Astrocyte of the cerebellum (primary cell): Measurements from ENCODE around the gene HOXA11.

ENCODE experiments used
- DNase-seq: peaks from one replicate; pipeline ENCODE4 v3.0.0-alpha.2; 2011; ENCODE audit warnings: low read depth
- H3K4me3 ChIP-seq: 2 replicates; pipeline ENCODE4 v1.5.1; 2011; ENCODE audit warnings: mild to moderate bottlenecking, low read depth, low read length, moderate library complexity
- in situ Hi-C: cut with HindIII; loops from 2 replicates; pipeline ENCODE4 v1.10.0; 2017; ENCODE audit warnings: low sequenced_read_pairs
- TF ChIP-seq, protein P1 (sequence below): IDR thresholded peaks from 2 replicates; pipeline ENCODE4 v1.5.1; 2012; ENCODE audit warnings: low read length, low read depth, moderate library complexity, mild to moderate bottlenecking; ENCODE audit errors: missing control alignments

The HOXA11 gene

DNA sequence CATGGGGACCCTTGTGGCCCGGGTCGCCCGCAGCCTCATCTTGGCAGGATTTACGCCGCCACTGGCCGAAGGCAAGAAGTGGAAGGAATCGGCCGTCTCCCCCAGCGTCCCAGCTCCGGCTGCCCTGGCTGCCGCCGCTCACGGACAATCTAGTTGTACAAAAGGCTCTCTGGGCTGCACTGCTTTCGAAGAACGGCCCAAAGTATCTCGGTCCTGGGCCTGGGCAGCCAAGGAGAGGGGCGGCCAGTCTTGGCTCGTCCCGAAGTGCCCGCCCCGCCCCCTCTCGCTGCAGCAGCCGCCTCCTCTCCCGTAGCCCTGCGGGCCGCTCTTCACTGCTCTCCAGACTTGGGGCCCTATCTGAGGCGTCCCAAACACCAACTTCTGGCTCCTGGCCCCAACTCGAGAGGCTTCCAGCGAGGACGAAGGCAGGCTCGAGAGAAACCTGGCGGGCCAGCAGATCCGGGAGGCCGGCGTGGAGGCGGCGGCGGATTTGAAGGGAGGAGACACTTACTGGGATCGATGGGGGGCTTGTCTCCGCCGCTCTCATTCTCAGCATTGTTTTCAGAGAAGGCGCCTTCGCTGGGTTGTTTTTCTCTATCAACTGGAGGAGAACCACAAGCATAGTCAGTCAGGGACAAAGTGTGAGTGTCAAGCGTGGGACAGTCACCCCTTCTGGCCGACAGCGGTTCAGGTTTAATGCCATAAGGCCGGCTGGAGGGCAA is 20.5 kb downstream of the HOXA11 start:
- TF ChIP-seq, protein P1, sequence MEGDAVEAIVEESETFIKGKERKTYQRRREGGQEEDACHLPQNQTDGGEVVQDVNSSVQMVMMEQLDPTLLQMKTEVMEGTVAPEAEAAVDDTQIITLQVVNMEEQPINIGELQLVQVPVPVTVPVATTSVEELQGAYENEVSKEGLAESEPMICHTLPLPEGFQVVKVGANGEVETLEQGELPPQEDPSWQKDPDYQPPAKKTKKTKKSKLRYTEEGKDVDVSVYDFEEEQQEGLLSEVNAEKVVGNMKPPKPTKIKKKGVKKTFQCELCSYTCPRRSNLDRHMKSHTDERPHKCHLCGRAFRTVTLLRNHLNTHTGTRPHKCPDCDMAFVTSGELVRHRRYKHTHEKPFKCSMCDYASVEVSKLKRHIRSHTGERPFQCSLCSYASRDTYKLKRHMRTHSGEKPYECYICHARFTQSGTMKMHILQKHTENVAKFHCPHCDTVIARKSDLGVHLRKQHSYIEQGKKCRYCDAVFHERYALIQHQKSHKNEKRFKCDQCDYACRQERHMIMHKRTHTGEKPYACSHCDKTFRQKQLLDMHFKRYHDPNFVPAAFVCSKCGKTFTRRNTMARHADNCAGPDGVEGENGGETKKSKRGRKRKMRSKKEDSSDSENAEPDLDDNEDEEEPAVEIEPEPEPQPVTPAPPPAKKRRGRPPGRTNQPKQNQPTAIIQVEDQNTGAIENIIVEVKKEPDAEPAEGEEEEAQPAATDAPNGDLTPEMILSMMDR = no peak
- H3K4me3 ChIP-seq = no peak overlapping the region
- in situ Hi-C loops = loop anchor here (5.0 to 25.0 kb wide), 2 partner anchors 777 to 1002 kb away; partner anchors contain the start of gene NFE2L3
- DNase-seq = no peak

DNA sequence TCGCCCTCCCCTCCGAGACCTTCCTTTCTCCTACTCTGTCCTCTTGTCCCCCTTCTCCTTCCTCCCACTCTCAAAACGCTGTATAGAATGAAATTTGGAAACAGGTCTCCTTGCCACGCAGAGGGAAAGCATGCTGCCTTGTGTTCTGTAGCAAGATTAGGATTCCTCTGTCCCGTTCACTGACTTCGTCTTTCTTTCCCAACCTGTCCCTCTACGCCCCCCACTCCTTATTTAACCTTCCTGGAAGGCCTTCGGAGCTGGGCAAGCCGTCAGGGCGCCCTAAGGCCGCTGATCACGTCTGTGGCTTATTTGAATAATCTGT is 21.0 kb downstream of the HOXA11 start:
- no peak for DNase-seq
- H3K4me3 ChIP-seq = no peak overlapping the region
- in situ Hi-C loops = loop anchor here (5.0 to 25.0 kb wide), 2 partner anchors 777 to 1002 kb away; partner anchors contain the start of gene NFE2L3
- TF ChIP-seq, protein P1 = no peak

DNA sequence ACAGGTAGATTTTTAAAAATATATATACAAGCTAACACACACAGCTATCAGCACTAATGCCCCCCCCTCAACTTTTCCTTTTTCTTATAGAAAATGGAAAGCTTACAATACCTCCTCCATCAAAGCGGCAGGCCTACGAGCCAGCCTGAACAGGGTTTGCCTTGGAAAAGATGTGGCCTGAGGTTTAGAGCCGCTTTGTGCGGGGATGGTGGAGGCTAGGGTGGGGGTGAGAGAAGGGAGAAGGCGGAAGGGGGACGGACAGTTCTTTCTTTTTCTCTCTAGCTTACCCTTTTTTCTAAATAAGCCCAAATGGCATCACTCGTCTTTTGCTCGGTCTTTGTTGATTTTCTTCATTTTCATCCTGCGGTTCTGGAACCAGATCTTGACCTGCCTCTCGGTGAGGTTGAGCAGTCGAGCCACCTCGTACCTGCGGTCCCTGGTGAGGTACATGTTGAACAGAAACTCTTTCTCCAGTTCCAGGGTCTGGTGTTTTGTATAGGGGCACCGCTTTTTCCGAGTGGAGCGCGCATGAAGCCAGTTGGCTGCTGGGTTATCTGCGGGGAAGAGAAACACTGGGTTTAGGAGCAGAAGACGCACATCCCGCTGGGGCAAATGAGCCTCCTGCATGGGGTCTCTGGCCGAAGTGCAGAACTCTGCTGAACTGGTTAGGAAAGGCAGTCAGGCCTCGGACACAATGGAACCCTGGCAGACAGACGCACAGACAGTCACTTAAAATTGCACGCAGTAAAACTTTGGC is 21.6 kb downstream of the HOXA11 start:
- in situ Hi-C loops = loop anchor here (5.0 to 25.0 kb wide), 2 partner anchors 776 to 1001 kb away; partner anchors contain the start of gene NFE2L3
- DNase-seq = no peak
- H3K4me3 ChIP-seq = no peak overlapping the region
- TF ChIP-seq, protein P1 = no peak

DNA sequence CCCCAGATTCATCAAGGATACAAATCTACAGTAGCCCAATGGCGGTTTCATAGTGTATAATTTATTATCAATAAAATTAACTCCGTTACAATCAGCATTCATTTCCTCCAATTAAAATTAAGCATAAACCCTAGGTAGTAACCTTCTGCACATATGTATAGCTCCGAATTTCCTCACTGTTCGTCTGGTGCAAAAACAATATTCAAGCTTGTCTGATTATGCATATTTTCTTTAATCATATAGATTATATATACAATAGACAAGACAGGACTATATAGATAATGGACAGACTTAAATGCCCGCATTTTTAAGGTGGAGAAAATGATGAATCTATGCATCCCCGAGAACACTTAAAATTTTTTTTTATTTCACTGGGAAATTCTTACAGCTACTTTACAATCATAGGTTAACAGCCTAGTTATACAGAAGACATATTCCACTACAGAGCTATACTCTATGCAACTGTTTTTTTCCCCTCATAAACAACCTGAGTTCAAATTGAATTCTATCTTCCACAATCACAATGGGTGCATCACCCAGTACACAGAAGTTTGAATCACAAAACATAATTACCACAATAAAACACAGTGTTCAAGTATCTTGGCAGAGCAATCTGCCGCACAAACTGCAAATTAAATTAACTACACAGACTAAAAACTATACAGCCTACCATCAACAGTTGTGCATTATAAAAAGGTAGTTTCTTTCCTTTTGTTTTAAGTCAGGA is 22.3 kb downstream of the HOXA11 start:
- in situ Hi-C loops = loop anchor here (5.0 to 25.0 kb wide), 2 partner anchors 775 to 1000 kb away; partner anchors contain the start of gene NFE2L3
- no peak overlapping the region for H3K4me3 ChIP-seq
- DNase-seq = no peak
- TF ChIP-seq, protein P1 = no peak

DNA sequence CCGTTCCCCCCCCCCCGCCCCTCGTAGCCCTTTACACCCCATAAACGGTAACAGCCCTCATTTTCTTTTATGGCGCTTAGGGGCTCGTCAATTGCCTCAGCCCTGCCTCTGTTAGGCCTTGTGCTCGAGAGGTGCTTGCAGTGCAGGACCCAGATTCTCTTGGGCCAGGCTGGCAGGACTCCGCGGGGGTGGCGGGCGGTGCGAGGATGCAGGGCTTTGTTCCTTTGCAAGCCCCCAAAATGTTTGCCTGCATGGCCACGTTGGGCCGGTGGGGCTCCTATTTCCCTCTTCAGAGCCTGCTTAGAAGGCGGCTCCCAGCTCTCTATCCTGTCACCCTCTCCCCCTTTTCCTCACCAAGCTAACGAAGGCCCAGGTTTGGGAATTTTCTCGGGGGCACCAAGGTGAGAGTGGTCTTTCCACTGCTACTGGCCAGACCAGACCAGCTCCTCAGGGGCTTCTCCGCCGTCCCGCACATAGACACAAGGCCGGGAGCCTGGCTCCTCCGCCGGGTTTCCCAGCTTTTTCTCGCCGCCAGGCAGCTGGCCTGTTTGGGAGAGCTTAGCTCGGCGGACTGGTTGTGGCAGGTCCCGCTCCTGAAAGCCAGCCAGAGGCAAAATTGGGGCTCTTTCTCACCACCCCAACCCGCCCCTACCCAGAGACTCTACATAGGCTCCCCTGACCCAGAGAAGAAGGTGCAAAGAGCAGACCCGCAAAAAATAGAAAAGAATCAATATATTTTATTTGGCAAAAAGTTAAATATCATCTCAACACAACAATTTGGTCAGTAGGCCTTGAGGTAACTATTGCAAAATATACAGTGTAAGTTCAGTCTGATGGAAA is 23.1 kb downstream of the HOXA11 start:
- in situ Hi-C loops = loop anchor here (5.0 to 25.0 kb wide), 2 partner anchors 775 to 1000 kb away; partner anchors contain the start of gene NFE2L3

More for the DNA sequence above, 23.1 kb downstream of the HOXA11 start:
- TF ChIP-seq, protein P1 = no peak
- H3K4me3 ChIP-seq = no peak overlapping the region
- DNase-seq = no peak
